ENCODE measurements around the gene MANBA.

MANBA gene

DNA sequence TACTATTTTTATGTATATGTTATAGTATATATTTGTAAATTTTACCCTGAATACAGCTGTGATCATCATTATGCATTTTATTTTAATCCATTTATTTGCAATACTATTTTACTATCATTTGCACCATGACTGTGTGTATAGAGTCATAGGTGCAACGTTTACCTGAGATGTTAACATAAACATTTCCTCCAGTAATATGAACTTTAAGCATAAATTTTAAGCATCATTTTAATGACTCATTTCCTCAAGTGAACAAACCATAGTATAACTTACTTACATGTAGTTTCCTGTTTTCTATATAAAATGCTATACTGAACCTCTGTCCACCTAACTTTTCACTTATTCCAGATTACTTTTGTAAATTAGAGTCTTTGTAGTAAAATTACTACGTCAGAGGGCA, 166.8 kb downstream of the MANBA start:
- DNase-seq (ENCODE audit: low read depth in 2 of 2), result no peak

DNA sequence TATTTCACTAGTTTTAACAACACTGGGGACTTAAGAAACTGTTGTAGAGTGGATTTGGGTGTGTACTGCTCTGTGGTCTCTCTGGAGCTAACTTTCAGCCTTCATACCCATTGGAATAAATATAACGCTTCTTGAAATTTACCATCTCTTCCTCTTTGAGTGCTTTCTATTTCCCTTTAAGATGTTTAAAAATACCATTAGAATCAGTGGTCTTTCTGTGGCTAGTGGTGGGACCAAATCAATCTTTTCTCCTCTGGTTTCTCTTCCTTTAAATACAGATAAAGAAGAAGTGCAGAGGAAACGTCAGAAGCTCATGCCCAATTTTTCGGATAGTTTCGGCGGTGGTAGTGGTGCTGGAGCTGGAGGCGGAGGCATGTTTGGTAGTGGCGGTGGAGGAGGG, 167.6 kb downstream of the MANBA start:
- no peak for DNase-seq (ENCODE audit: low read depth in 2 of 2)

- DNase-seq (ENCODE audit: low read depth in 2 of 2), result no peak
These were observed 168.5 kb downstream of the MANBA start for GRCh38 chr4:102592256-102592655.

- no peak for DNase-seq (ENCODE audit: low read depth in 2 of 2)
These were observed 171.0 kb downstream of the MANBA start for GRCh38 chr4:102589743-102590142.

- DNase-seq (ENCODE audit: low read depth in 2 of 2), result no peak
These were observed 174.1 kb downstream of the MANBA start for GRCh38 chr4:102586644-102587021.

- DNase-seq (ENCODE audit: low read depth in 2 of 2), result no peak
These were observed 174.6 kb downstream of the MANBA start for GRCh38 chr4:102586002-102586643.

- DNase-seq (ENCODE audit: low read depth in 2 of 2), result no peak
These were observed 175.4 kb downstream of the MANBA start for GRCh38 chr4:102585329-102585728.

GRCh38 chr4:102584091-102584490, 176.7 kb downstream of the MANBA start:
- no peak for DNase-seq (ENCODE audit: low read depth in 2 of 2)

Data from stimulated activated CD4-positive, alpha-beta T cell treated with anti-CD3 and anti-CD28 coated beads, Interleukin-1b, Interleukin-23, amount 100 ng/mL, for 1 hour (primary cell).